ENCODE results near the gene NKX2-4. TPM values are rescaled to one million over a fixed set of nuclear protein-coding genes. Genes with fewer than 3 reads are reported as not detected.

The NKX2-4 gene
- total and polyA plus RNA-seq, 10 of the 15 experiments (the other 5 are each of a cell fraction or from before 2014, with no cell fraction given) = not detected

GRCh38 chr20:21393166-21393565 lies 4.2 kb downstream of the NKX2-4 start:
- Histone ChIP-seq H3K36me3 (ENCODE audit: control insufficient read depth in 2 of 2, insufficient read depth in 2 of 2, low read length in 1 of 2) (peaks cover 1 to 6% of the 10 kb centered on the region in 2 experiments; a peak in 2 of 4 replicates), H3K27me3 (replicated peaks in 1 of 2; ENCODE audit: control insufficient read depth in 2 of 2, insufficient read depth in 2 of 2, low read length in 1 of 2) (peaks cover 8 to 18% of the 10 kb centered on the region in 2 experiments; a peak in 3 of 4 replicates), H3K79me2 (ENCODE audit: control insufficient read depth, insufficient read depth, low read length) (no peaks in the 10 kb centered on the region), H2AFZ (ENCODE audit: control insufficient read depth, low read depth, low read length) (no peak overlapping the region), H3K4me1 (ENCODE audit: control insufficient read depth, insufficient read depth, low read length) (no peaks in the 10 kb centered on the region), H4K20me1 (ENCODE audit: control insufficient read depth, insufficient read depth) (no peaks in the 10 kb centered on the region), H3K9ac (ENCODE audit: control insufficient read depth, insufficient read depth, low read length) (no peak overlapping the region), H3K4me3 (no peak overlapping the region), H3K27ac (ENCODE audit: control insufficient read depth, insufficient read depth) (no peak overlapping the region), H3K4me2 (ENCODE audit: control insufficient read depth, insufficient read depth) (no peak overlapping the region), H3K9me3 (replicated peaks; ENCODE audit: control insufficient read depth, insufficient read depth, low read length) (no peaks in the 10 kb centered on the region; the same call in 2 of the 3 replicates)
- intact Hi-C loops (cut with micrococcal nuclease; ENCODE audit: unreplicated experiment) (loop anchor here (10.0 kb wide), 1 partner anchor 112 kb away; no protein-coding TSS in a partner anchor), in situ Hi-C loops (cut with MboI) (no loop called here)
- no TSS peak for BruUV-seq (replicated peaks)
- ChIA-PET POLR2A (no interaction called here), CTCF (interaction anchor here (1.3 to 2.3 kb wide), 2 partner anchors 11 to 157 kb away, joined by 3 to 8 read pairs; no protein-coding TSS in a partner anchor), RAD21 (ENCODE audit: unreplicated experiment) (no interaction called here), SMC1A (ENCODE audit: uncharacterized antibody, unreplicated experiment) (interaction anchor here (0.8 kb wide), 1 partner anchor 8 kb away, joined by 3 read pairs; no protein-coding TSS in a partner anchor)
- peak; percentile 35 for FAIRE-seq
- 31% methylated on average over 4 of the region's 4 CpGs for WGBS (ENCODE audit: insufficient coverage, insufficient replicate concordance, low lambda C conversion rate, missing lambda C conversion rate)
- ATAC-seq = no peak
- no peak for DNase-seq (ENCODE audit: low read depth, low spot score)
- TF ChIP-seq MLLT1 (IDR thresholded peaks at IDR 0.05) = no peak
- no peak for TF ChIP-seq MTA2 (IDR thresholded peaks at IDR 0.05; ENCODE audit: low read depth)
- no peak for TF ChIP-seq FOXM1 (IDR thresholded peaks at IDR 0.05; ENCODE audit: low read depth, low read length)
- TF ChIP-seq ZNF24 (IDR thresholded peaks at IDR 0.05) = no peak
- TF ChIP-seq SRF (IDR thresholded peaks at IDR 0.05; ENCODE audit: low read depth in 2 of 2, low read length in 2 of 2) = no peak
- TF ChIP-seq MYB (IDR thresholded peaks at IDR 0.05; ENCODE audit: borderline replicate concordance, low read depth, low read length) = no peak
- no peak for TF ChIP-seq ZBTB40 (IDR thresholded peaks at IDR 0.05; ENCODE audit: borderline replicate concordance)
- no peak for TF ChIP-seq BACH1 (IDR thresholded peaks at IDR 0.05; ENCODE audit: borderline replicate concordance)
- TF ChIP-seq ZNF384 (IDR thresholded peaks at IDR 0.05; ENCODE audit: borderline replicate concordance, low read depth, low read length) = no peak
- no peak for TF ChIP-seq NKRF (conservative IDR thresholded peaks at IDR 0.05)
- TF ChIP-seq PML (IDR thresholded peaks at IDR 0.05; ENCODE audit: low read length) = no peak
- TF ChIP-seq PAX5 (IDR thresholded peaks at IDR 0.05; ENCODE audit: borderline replicate concordance, low read depth, low read length) = no peak
- no peak for TF ChIP-seq CREB1 (IDR thresholded peaks at IDR 0.05; ENCODE audit: low read depth)
- no peak for TF ChIP-seq LARP7 (IDR thresholded peaks at IDR 0.05)

Data from GM12878 (cell line).